Activated T-helper 17 cell treated with anti-CD3 and anti-CD28 coated beads, Interleukin-2, amount 50 U/mL, for 72 hours (primary cell): ENCODE data around the gene SSH2. TPM values are rescaled to one million over a fixed set of nuclear protein-coding genes. Genes with fewer than 3 reads are reported as not detected.

Experiments
- ATAC-seq: fragments of 150-1000 bp; cut with Tn5 transposase; replicated peaks from 2 replicates; pipeline ENCODE4 v1.10.0; 2021; ENCODE audit warnings: mild to moderate bottlenecking, moderate library complexity
- H3K27ac Mint-ChIP-seq: one replicate; pipeline ENCODE4 v1.8.0; 2022; ENCODE audit warnings: mixed read lengths
- H3K27me3 Mint-ChIP-seq: one replicate; pipeline ENCODE4 v1.8.0; 2022; ENCODE audit warnings: mixed read lengths
- H3K36me3 Mint-ChIP-seq: one replicate; pipeline ENCODE4 v1.8.0; 2022; ENCODE audit warnings: low read depth, mild to moderate bottlenecking, mixed read lengths
- H3K4me1 Mint-ChIP-seq: one replicate; pipeline ENCODE4 v1.8.0; 2022; ENCODE audit warnings: mixed read lengths
- H3K4me3 Mint-ChIP-seq: one replicate; pipeline ENCODE4 v1.8.0; 2022; ENCODE audit warnings: mild to moderate bottlenecking, mixed read lengths
- H3K9me3 Mint-ChIP-seq: one replicate; pipeline ENCODE4 v1.8.0; 2022; ENCODE audit warnings: mixed read lengths
- total RNA-seq, 2 donors: library from RNA; stranded (reverse); gene quantifications; one replicate each; pipeline ENCODE4 v1.2.3, GENCODE V29; 2022

Gene SSH2
- total RNA-seq, 2 donors from 2014 or later, result 49.7 to 50.0 TPM

DNA sequence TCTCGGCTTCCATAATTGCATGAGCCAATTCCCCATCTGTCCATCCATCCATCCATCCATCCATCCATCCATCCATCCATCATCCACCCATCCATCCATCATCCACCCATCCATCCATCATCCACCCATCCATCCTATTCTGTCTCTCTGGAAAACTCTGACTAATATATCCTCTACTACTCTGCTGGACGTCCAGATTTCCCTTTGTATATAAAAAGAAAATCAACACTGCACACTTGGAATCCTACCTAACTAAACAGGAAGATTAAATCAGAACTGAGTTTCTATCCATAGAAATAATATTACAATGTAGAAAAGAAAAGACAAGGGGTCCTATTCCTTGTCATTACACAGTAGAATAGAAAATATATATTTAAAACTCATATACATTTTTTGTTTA lies 157.0 kb downstream of the SSH2 start:
- ATAC-seq, result no peak
- Mint-ChIP-seq H3K4me3 (no peak overlapping the region), H3K27ac (peak overlapping the region; percentile 11), H3K4me1 (no peaks in the 10 kb centered on the region), H3K36me3 (no peaks in the 10 kb centered on the region), H3K9me3 (no peaks in the 10 kb centered on the region), H3K27me3 (no peaks in the 10 kb centered on the region)

GRCh38 chr17:29771546-29771945 lies 158.5 kb downstream of the SSH2 start:
- no peak overlapping the region for H3K27ac Mint-ChIP-seq
- H3K27me3 Mint-ChIP-seq, result no peaks in the 10 kb centered on the region
- H3K9me3 Mint-ChIP-seq, result no peaks in the 10 kb centered on the region
- no peak for ATAC-seq
- no peaks in the 10 kb centered on the region for H3K36me3 Mint-ChIP-seq
- H3K4me1 Mint-ChIP-seq, result no peaks in the 10 kb centered on the region
- no peak overlapping the region for H3K4me3 Mint-ChIP-seq

DNA sequence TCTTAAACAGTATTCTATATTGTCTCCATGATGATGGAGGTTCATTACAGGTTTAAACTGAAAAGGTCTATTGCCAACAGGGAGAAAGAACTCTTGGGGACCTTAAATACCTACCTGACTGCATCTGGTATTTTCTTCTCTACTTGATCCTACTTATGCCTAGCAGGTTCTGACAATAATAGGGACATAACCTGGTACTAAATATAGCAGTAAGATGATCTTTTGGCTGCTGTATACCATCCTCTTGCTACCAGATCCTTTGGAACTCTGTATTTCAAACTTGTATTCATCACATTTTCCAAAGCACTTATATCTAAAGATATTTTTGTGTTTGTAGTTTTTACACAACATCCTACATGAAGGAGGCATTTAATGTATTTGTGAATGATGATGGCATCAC lies 160.8 kb downstream of the SSH2 start:
- no peak for ATAC-seq
- Mint-ChIP-seq H3K9me3 (no peaks in the 10 kb centered on the region), H3K27me3 (no peaks in the 10 kb centered on the region), H3K27ac (no peak overlapping the region), H3K4me1 (no peaks in the 10 kb centered on the region), H3K36me3 (no peaks in the 10 kb centered on the region), H3K4me3 (no peak overlapping the region)

DNA sequence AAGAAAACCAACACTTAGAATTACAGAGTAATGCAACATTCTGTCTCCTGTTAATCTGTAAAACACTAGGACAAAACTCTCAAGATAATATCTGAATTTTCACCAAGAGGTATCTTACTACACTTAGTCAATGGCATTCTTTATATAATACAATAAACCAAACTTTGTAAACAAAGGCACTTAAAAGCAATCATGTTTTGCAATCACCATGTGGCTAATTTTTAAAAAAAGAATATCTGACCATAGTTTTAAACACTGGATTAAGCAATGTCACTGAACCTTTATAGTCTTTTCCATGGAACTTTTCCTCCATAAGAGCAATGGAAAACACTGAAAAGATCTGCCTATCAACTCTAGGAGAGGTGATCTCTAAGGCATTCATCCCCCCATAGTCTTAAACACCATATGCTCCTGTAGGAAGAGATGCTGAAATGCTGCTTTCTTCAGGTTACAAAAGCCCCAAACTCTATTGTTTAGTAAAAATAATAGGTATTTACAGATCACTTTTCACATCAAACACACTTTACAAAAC lies 163.2 kb downstream of the SSH2 start:
- Mint-ChIP-seq H3K36me3 (no peaks in the 10 kb centered on the region), H3K9me3 (no peaks in the 10 kb centered on the region), H3K4me3 (no peak overlapping the region), H3K27ac (no peak overlapping the region), H3K27me3 (no peaks in the 10 kb centered on the region), H3K4me1 (no peaks in the 10 kb centered on the region)
- no peak for ATAC-seq

GRCh38 chr17:29764748-29765147 lies 165.3 kb downstream of the SSH2 start:
- no peaks in the 10 kb centered on the region for H3K9me3 Mint-ChIP-seq

GRCh38 chr17:29764217-29764616 lies 165.8 kb downstream of the SSH2 start:
- Mint-ChIP-seq H3K27ac (no peak overlapping the region), H3K36me3 (peaks cover 19% of the 10 kb centered on the region), H3K4me3 (no peak overlapping the region), H3K9me3 (no peaks in the 10 kb centered on the region), H3K27me3 (no peaks in the 10 kb centered on the region), H3K4me1 (peaks cover 7% of the 10 kb centered on the region)
- no peak for ATAC-seq

More at GRCh38 chr17:29764748-29765147, 165.3 kb downstream of the SSH2 start:
- no peak overlapping the region for H3K27ac Mint-ChIP-seq
- H3K36me3 Mint-ChIP-seq, result peaks cover 14% of the 10 kb centered on the region
- no peak overlapping the region for H3K4me3 Mint-ChIP-seq
- no peaks in the 10 kb centered on the region for H3K27me3 Mint-ChIP-seq
- no peak for ATAC-seq
- peaks cover 2% of the 10 kb centered on the region for H3K4me1 Mint-ChIP-seq

GRCh38 chr17:29763273-29763672 lies 166.8 kb downstream of the SSH2 start:
- no peak for ATAC-seq
- Mint-ChIP-seq H3K27me3 (no peaks in the 10 kb centered on the region), H3K4me1 (peaks cover 9% of the 10 kb centered on the region), H3K36me3 (peaks cover 23% of the 10 kb centered on the region), H3K4me3 (no peak overlapping the region), H3K27ac (no peak overlapping the region), H3K9me3 (no peaks in the 10 kb centered on the region)

GRCh38 chr17:29761040-29761761 lies 168.8 kb downstream of the SSH2 start:
- peak; percentile 94 for ATAC-seq
- Mint-ChIP-seq H3K27me3 (no peaks in the 10 kb centered on the region), H3K27ac (peak overlapping the region; percentile 99), H3K4me1 (peaks cover 15% of the 10 kb centered on the region), H3K4me3 (peak overlapping the region; percentile 98), H3K9me3 (no peaks in the 10 kb centered on the region), H3K36me3 (peaks cover 44% of the 10 kb centered on the region)

DNA sequence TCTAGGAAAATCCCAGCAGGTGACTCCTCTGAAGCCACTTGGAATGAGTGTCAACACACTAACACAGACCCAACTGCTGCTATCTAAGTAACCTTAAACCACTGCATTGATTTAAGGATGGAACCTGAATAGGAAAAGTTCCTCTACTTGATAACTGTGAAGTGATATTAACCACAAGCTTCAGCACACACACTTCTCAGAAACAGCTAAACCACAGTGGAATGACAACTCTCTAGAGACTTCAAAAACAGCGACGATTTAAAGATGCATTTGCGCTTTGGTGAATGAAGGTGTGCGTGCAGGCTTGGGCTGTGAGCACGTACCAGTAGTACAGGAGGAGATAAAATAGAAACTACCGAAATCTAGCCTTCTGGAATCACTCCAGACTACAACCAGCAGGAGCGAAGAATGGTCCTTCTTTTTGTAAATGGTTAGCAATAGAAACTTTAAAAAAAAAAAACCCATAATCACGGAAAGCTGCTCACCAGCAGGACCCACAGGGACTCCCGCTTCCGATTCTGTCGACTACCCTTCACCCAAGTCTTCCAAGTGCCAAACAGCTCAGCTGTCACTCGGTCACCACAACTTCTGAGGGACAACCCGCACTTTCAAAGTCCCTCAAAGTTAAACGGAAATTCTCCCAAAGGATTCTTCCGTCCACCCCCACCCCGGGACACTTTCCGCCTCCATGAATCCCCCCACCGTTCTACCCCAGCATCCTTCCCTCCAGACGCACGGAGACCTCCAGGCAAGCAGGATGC lies 169.6 kb downstream of the SSH2 start:
- no peaks in the 10 kb centered on the region for H3K27me3 Mint-ChIP-seq
- H3K36me3 Mint-ChIP-seq, result peaks cover 45% of the 10 kb centered on the region
- H3K4me1 Mint-ChIP-seq, result peaks cover 15% of the 10 kb centered on the region
- peak overlapping the region; percentile 99 for H3K27ac Mint-ChIP-seq
- H3K9me3 Mint-ChIP-seq, result no peaks in the 10 kb centered on the region
- ATAC-seq, result peak; percentile 62
- peak overlapping the region; percentile 98 for H3K4me3 Mint-ChIP-seq

DNA sequence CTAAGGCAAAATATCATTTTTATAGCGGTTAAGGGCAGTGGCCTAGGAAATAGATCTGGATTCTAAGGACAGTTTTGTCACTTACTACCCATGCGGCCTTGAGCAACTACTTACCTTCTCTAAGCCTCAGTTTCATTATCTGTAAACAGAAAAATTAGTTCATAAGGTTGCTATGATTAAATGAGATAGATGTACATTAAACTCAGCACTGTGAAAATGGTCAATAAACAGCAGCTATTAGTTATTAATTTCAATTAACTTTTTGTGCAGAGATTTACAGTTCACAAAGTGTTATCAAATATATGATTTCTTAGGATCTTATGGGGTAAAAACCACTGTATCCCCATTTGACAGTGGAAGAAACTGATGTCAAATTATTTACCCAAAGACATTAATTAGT lies 171.8 kb downstream of the SSH2 start:
- Mint-ChIP-seq H3K27ac (peak overlapping the region; percentile 9), H3K4me3 (peak overlapping the region; percentile 98), H3K4me1 (peaks cover 15% of the 10 kb centered on the region), H3K36me3 (peaks cover 55% of the 10 kb centered on the region), H3K27me3 (no peaks in the 10 kb centered on the region), H3K9me3 (no peaks in the 10 kb centered on the region)
- ATAC-seq, result no peak

GRCh38 chr17:29757788-29758187 lies 172.2 kb downstream of the SSH2 start:
- H3K27ac Mint-ChIP-seq, result peak overlapping the region; percentile 9
- no peaks in the 10 kb centered on the region for H3K9me3 Mint-ChIP-seq
- H3K4me1 Mint-ChIP-seq, result peaks cover 15% of the 10 kb centered on the region
- peaks cover 60% of the 10 kb centered on the region for H3K36me3 Mint-ChIP-seq
- no peaks in the 10 kb centered on the region for H3K27me3 Mint-ChIP-seq
- H3K4me3 Mint-ChIP-seq, result peak overlapping the region; percentile 98
- ATAC-seq, result no peak

DNA sequence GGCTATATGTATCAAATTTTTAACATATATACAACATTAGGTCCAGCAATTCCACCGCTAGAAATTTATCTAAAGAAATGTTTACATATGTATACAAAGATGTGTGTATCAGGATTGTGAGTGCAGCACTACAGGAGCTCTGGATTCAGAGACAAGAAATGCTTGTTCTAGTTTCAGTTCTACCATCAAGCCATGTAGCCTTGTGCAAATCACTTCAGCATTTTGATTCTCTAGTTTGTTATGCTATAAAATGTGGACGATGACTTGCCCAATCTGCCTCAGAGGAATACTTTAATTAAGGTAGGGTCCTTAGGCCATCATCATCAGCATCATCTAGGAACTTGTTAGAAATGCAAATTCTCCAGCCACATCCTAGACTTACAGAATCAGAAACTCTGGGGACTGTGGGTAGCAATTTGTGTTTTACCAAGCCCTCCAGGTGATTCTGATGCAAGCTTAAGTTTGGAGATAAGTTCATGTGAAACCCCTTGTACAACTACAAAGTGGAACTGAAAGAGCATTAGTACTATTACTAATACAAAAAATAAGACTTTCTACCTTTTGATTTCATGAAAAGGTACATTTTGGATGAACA lies 176.1 kb downstream of the SSH2 start:
- Mint-ChIP-seq H3K27ac (no peak overlapping the region), H3K9me3 (no peaks in the 10 kb centered on the region), H3K4me1 (peaks cover 10% of the 10 kb centered on the region), H3K36me3 (peaks cover 69% of the 10 kb centered on the region), H3K4me3 (no peak overlapping the region), H3K27me3 (no peaks in the 10 kb centered on the region)
- ATAC-seq, result no peak

- Mint-ChIP-seq H3K4me1 (peaks cover 25% of the 10 kb centered on the region), H3K27me3 (no peaks in the 10 kb centered on the region), H3K27ac (no peak overlapping the region)
Measured at GRCh38 chr17:29749045-29749825, 180.8 kb downstream of the SSH2 start.

DNA sequence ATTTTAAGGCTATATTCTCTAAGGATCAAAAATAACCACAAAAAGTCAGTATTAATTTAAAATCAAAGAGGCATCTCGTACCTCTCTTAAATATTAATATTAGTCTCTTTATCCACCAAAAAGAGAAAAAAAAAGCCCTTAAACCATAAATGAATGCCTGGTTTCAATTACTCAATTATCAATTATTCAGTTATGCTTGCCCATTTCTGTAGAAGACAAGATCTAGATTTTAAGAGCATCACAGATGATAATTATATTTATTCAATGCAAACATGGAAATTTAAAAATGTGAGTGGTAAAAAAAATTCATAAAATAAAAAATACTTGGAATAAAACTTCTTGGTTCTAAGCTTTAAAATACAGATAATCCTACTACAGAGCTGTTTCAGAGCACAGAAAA lies 181.6 kb downstream of the SSH2 start:
- Mint-ChIP-seq H3K4me3 (no peak overlapping the region), H3K9me3 (no peaks in the 10 kb centered on the region), H3K27ac (no peak overlapping the region), H3K4me1 (peaks cover 25% of the 10 kb centered on the region), H3K36me3 (peaks cover 46% of the 10 kb centered on the region), H3K27me3 (no peaks in the 10 kb centered on the region)
- no peak for ATAC-seq

More at GRCh38 chr17:29749045-29749825, 180.8 kb downstream of the SSH2 start:
- Mint-ChIP-seq H3K4me3 (no peak overlapping the region), H3K9me3 (no peaks in the 10 kb centered on the region), H3K36me3 (peaks cover 55% of the 10 kb centered on the region)
- peak; percentile 19 for ATAC-seq
